HG03457 (cell line): Measurements from ENCODE around the gene CACNG3.

Source experiments
- ATAC-seq: cut with Tn5 transposase; IDR thresholded peaks from one replicate; pipeline ENCODE4 v1.9.1; 2021; ENCODE audit warnings: moderate number of reproducible peaks; ENCODE audit not compliant: unreplicated experiment

The CACNG3 gene

GRCh38 chr16:24382762-24383407 lies 126.8 kb downstream of the CACNG3 start:
- ATAC-seq, result no peak

- no peak for ATAC-seq
These were observed 138.2 kb downstream of the CACNG3 start for GRCh38 chr16:24394341-24394740.

- no peak for ATAC-seq
These were observed 140.5 kb downstream of the CACNG3 start for GRCh38 chr16:24396350-24397271.

GRCh38 chr16:24409045-24409444 lies 152.9 kb downstream of the CACNG3 start:
- no peak for ATAC-seq
